NCI-H1436 treated with DMSO at 0.1 percent for 48 hours (cell line): ENCODE data around the gene LRRC26.

ENCODE experiments used
- DNase-seq: peaks from one replicate; lab custom pipeline; 2025; lab: John Stamatoyannopoulos, UW

Gene LRRC26

GRCh38 chr9:137167747-137168572 is 1.9 kb downstream of the LRRC26 start:
- DNase-seq = no peak

DNA sequence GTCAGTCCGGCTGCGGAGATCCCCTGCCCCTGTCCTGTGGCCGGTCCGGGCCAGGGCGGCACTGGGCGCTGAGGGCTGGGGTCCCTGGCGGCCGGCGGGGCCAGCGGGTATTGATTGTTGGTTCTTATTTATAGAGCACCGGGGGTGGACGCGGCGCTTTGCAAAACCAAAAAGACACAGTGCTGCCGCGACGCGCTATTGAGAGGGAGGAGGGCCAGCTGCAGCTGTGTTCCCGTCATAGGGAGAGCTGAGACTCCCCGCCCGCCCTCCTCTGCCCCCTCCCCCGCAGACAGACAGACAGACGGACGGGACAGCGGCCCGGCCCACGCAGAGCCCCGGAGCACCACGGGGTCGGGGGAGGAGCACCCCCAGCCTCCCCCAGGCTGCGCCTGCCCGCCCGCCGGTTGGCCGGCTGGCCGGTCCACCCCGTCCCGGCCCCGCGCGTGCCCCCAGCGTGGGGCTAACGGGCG is 2.5 kb downstream of the LRRC26 start:
- DNase-seq = no peak

DNA sequence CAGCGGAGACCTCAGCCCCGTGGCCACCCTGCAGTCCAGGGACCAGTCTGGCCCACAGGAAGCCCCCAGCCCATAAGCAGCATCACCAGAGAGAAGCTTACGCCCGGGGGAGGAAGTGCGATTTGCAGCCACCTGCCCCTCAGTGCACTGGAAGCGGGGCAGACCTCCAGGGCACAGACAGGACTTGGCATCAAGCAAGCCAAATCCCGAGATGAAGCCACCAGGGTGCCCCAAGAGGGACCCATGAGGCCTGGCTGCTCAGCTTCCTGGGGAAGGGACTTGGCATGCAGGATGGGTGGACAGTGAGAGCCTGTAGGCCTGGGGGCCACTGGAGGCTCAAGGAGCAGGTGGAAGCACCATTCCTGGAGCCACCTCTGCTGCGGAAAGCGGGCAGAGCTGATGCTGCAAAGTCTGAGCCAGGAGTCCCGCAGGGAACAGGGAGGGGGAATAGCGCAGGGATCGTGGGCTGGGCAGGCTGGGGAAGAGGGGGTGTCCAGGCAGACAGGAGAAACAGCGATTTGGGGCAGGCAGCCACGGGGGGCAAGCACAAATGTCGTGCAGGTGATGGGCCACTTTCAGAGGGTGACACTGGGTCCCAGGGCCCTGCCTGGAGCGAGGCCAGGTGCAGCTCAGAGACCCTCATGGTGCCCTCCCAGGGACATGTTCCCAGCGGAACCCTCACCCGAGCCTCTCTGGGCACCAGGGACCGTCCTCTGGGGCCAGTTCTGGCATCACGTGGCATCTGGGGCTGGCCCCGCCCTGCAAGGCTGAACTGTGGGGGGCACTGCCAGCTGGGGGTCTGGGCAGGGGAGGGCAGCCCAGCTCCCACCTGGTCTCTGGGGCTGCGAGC is 3.2 kb downstream of the LRRC26 start:
- no peak for DNase-seq

GRCh38 chr9:137165250-137165836 is 4.5 kb downstream of the LRRC26 start:
- no peak for DNase-seq

GRCh38 chr9:137164370-137165249 is 5.2 kb downstream of the LRRC26 start:
- no peak for DNase-seq

GRCh38 chr9:137163805-137164204 is 6.0 kb downstream of the LRRC26 start:
- DNase-seq = no peak

GRCh38 chr9:137163365-137163715 is 6.5 kb downstream of the LRRC26 start:
- no peak for DNase-seq

DNA sequence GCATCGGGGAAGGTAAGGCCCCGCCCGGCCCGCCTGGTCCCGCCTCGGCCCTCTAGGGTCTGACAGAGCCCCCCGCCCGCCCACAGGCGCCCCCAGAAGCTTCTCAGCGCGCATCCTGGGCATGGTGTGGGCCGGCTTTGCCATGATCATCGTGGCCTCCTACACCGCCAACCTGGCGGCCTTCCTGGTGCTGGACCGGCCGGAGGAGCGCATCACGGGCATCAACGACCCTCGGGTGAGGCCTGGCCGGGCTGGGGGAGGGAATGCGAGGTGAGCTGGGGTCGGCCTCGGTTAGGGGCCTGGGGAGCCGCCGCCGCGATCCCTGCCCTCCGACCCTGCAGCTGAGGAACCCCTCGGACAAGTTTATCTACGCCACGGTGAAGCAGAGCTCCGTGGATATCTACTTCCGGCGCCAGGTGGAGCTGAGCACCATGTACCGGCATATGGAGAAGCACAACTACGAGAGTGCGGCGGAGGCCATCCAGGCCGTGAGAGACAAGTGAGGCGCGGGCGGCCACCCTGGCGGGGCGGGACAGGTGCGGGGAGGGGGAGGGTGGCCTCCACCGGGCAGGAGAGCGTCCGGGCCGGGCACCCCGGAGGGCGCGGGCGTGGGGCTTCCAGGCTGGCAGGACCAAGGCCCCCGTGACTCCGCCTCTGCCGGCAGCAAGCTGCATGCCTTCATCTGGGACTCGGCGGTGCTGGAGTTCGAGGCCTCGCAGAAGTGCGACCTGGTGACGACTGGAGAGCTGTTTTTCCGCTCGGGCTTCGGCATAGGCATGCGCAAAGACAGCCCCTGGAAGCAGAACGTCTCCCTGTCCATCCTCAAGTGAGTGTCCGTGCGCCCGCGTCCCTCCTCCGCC is 7.1 kb downstream of the LRRC26 start:
- no peak for DNase-seq

DNA sequence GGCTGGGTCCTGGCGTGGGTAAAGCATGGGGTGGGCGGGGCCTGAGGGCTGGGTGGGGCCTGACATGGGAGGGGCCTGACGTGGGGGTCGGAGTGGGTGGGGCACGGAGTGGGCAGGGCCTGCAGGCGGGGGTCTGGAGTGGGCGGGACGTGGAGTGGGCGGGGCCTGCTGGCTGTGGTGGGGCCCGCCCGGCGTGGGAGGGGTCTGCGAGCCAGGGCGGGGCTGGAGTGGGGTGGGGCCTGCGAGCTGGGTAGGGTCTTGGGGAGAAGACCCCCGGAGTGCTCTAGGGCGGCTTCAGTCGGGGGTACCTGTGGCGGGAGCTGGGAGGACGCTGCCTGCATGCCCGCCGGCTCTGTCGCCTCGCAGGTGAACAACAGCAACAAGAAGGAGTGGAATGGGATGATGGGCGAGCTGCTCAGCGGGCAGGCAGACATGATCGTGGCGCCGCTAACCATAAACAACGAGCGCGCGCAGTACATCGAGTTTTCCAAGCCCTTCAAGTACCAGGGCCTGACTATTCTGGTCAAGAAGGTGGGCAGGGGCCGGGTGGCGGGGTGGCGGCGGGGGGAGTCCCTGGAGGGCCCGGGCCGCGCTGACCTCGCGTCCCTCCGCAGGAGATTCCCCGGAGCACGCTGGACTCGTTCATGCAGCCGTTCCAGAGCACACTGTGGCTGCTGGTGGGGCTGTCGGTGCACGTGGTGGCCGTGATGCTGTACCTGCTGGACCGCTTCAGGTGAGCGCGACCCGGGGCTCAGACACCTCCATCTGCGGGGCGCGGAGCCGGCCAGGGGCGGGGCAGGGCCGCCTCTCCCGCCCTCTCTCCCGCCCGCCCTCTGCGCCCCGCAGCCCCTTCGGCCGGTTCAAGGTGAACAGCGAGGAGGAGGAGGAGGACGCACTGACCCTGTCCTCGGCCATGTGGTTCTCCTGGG is 8.0 kb downstream of the LRRC26 start:
- no peak for DNase-seq

- DNase-seq = no peak
Measured at GRCh38 chr9:137160716-137161557, 8.9 kb downstream of the LRRC26 start.

- DNase-seq = no peak
Measured at GRCh38 chr9:137160054-137160425, 9.8 kb downstream of the LRRC26 start.

- no peak for DNase-seq
Measured at GRCh38 chr9:137159105-137160053, 10.5 kb downstream of the LRRC26 start.

- DNase-seq = no peak
Measured at GRCh38 chr9:137158625-137159024, 11.2 kb downstream of the LRRC26 start.

- no peak for DNase-seq
Measured at GRCh38 chr9:137157618-137158415, 12.0 kb downstream of the LRRC26 start.

DNA sequence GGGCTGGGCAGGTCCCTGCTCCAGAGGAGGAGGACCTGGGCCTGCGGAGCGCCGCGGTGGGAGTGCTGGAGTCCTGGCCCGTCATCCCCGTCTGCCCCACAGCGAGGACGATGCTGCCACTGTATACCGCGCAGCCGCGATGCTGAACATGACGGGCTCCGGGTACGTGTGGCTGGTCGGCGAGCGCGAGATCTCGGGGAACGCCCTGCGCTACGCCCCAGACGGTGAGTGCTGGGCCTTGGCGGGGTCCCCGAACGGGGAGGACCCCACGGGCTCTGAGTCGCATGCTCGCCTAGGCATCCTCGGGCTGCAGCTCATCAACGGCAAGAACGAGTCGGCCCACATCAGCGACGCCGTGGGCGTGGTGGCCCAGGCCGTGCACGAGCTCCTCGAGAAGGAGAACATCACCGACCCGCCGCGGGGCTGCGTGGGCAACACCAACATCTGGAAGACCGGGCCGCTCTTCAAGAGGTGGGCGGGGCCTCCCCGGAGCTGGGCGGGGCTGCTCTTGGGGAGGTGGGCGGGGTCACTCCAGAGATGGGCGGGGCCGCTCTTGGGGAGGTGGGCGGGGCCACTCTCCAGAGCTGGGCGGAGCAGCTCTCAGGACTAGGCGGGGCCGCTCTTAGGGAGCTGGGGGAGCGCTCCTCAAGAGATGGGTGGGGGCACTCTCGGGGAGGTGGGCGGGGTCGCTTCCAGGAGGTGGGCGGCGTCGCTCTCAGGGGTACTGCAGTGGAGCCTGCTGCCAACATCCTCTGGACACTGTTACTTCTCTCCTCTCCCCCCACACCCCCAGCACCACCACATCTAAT is 13.1 kb downstream of the LRRC26 start:
- DNase-seq = no peak

DNA sequence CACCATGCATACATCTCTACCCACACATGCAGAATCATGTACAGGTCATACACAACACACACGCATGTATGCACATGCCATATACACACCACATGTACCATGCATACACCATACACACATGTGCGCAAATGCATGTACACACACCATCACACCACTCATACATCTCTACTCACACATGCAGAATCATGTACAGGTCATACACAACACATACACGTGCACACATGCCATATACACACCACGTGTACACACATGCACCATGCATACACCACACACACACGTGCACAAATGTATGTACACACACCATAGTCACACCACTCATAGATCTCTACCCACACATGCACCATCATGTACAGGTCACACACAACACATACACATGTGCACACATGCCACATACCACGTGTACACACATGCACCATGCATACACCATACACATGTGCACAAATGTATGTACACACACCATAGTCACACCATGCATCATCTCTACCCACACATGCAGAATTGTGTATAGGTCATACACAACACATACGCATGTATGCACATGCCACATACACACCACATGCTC is 16.9 kb downstream of the LRRC26 start:
- no peak for DNase-seq
